Parathyroid adenoma (tissue), 2 donors: Measurements from ENCODE around the gene MTNR1B.

Experiments
- H2AFZ ChIP-seq: fragments of 300-600 bp; sonication (generic); one replicate; pipeline ENCODE4 v1.7.0; 2017; ENCODE audit warnings: antibody characterized with exemption, mild to moderate bottlenecking
- H3K27ac ChIP-seq: fragments of 300-600 bp; sonication (generic); one replicate; pipeline ENCODE4 v1.7.0; 2017
- H3K27me3 ChIP-seq: fragments of 300-600 bp; sonication (generic); one replicate; pipeline ENCODE4 v1.7.0; 2017; ENCODE audit warnings: low read length; ENCODE audit not compliant: control insufficient read depth, insufficient read depth
- H3K36me3 ChIP-seq: fragments of 300-600 bp; sonication (generic); one replicate; pipeline ENCODE4 v1.7.0; 2017; ENCODE audit warnings: low read length; ENCODE audit not compliant: control insufficient read depth, insufficient read depth
- H3K4me1 ChIP-seq: fragments of 300-600 bp; sonication (generic); one replicate; pipeline ENCODE4 v1.7.0; 2017; ENCODE audit warnings: control low read depth
- H3K4me2 ChIP-seq: fragments of 300-600 bp; sonication (generic); one replicate; pipeline ENCODE4 v1.7.0; 2017; ENCODE audit warnings: low read length
- H3K4me3 ChIP-seq: fragments of 300-600 bp; sonication (generic); one replicate; pipeline ENCODE4 v1.7.0; 2017; ENCODE audit warnings: low read depth, low read length
- H3K79me2 ChIP-seq: fragments of 300-600 bp; sonication (generic); one replicate; pipeline ENCODE4 v1.7.0; 2017; ENCODE audit warnings: control low read depth
- H3K9ac ChIP-seq: fragments of 300-600 bp; sonication (generic); one replicate; pipeline ENCODE4 v1.7.0; 2017; ENCODE audit warnings: mild to moderate bottlenecking
- H3K9me3 ChIP-seq: fragments of 300-600 bp; sonication (generic); one replicate; pipeline ENCODE4 v1.7.0; 2017; ENCODE audit warnings: low read length; ENCODE audit not compliant: control insufficient read depth
- TF ChIP-seq, protein P1 (sequence below): fragments of 300-600 bp; sonication (generic); IDR thresholded peaks from one replicate; pipeline ENCODE4 v1.7.0; 2017; ENCODE audit warnings: antibody characterized with exemption, mild to moderate bottlenecking
- donor health status: primary hyperparathyroidism.

MTNR1B gene

DNA sequence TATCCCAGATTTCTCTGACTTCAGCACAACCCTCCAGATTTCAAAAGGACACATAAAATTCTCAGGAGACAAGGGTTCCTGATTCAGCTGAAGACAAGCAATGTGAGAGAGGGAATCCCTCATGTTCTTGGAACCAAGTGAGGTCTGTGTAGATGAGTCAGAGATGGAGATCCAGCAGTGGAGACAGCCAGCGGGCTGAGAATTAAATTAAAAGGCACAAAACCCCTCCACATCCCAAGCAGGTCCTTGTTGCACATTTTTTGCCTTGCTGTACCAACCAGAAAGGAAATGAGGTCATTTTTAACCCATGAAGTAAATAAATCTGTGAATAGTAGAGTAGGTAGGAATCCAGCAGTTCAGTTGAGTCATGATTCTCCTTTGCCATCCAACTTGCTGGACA is 9.7 kb downstream of the MTNR1B start:
- TF ChIP-seq, protein P1, sequence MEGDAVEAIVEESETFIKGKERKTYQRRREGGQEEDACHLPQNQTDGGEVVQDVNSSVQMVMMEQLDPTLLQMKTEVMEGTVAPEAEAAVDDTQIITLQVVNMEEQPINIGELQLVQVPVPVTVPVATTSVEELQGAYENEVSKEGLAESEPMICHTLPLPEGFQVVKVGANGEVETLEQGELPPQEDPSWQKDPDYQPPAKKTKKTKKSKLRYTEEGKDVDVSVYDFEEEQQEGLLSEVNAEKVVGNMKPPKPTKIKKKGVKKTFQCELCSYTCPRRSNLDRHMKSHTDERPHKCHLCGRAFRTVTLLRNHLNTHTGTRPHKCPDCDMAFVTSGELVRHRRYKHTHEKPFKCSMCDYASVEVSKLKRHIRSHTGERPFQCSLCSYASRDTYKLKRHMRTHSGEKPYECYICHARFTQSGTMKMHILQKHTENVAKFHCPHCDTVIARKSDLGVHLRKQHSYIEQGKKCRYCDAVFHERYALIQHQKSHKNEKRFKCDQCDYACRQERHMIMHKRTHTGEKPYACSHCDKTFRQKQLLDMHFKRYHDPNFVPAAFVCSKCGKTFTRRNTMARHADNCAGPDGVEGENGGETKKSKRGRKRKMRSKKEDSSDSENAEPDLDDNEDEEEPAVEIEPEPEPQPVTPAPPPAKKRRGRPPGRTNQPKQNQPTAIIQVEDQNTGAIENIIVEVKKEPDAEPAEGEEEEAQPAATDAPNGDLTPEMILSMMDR = no peak
- no peak overlapping the region for H3K4me2 ChIP-seq
- H3K79me2 ChIP-seq = no peaks in the 10 kb centered on the region
- H3K4me3 ChIP-seq = no peak overlapping the region
- no peaks in the 10 kb centered on the region for H3K27me3 ChIP-seq
- no peaks in the 10 kb centered on the region for H3K4me1 ChIP-seq
- no peaks in the 10 kb centered on the region for H3K36me3 ChIP-seq
- no peaks in the 10 kb centered on the region for H3K9me3 ChIP-seq
- H3K9ac ChIP-seq = no peak overlapping the region
- H3K27ac ChIP-seq = no peak overlapping the region
- no peak overlapping the region for H2AFZ ChIP-seq

GRCh38 chr11:92980312-92980711 is 10.9 kb downstream of the MTNR1B start:
- Histone ChIP-seq H3K79me2 (no peaks in the 10 kb centered on the region), H3K36me3 (no peaks in the 10 kb centered on the region), H3K4me1 (no peaks in the 10 kb centered on the region), H3K27me3 (no peaks in the 10 kb centered on the region), H2AFZ (no peak overlapping the region), H3K4me3 (no peak overlapping the region), H3K9me3 (no peaks in the 10 kb centered on the region), H3K27ac (no peak overlapping the region), H3K9ac (no peak overlapping the region), H3K4me2 (no peak overlapping the region)
- TF ChIP-seq, protein P1 = no peak

DNA sequence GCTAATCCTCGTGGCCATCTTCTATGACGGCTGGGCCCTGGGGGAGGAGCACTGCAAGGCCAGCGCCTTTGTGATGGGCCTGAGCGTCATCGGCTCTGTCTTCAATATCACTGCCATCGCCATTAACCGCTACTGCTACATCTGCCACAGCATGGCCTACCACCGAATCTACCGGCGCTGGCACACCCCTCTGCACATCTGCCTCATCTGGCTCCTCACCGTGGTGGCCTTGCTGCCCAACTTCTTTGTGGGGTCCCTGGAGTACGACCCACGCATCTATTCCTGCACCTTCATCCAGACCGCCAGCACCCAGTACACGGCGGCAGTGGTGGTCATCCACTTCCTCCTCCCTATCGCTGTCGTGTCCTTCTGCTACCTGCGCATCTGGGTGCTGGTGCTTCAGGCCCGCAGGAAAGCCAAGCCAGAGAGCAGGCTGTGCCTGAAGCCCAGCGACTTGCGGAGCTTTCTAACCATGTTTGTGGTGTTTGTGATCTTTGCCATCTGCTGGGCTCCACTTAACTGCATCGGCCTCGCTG is 12.1 kb downstream of the MTNR1B start:
- TF ChIP-seq, protein P1 = no peak
- H3K9me3 ChIP-seq = no peaks in the 10 kb centered on the region
- no peak overlapping the region for H2AFZ ChIP-seq
- no peak overlapping the region for H3K27ac ChIP-seq
- no peaks in the 10 kb centered on the region for H3K27me3 ChIP-seq
- H3K79me2 ChIP-seq = no peaks in the 10 kb centered on the region
- H3K4me3 ChIP-seq = no peak overlapping the region
- H3K9ac ChIP-seq = no peak overlapping the region
- H3K36me3 ChIP-seq = no peaks in the 10 kb centered on the region
- H3K4me1 ChIP-seq = no peaks in the 10 kb centered on the region
- H3K4me2 ChIP-seq = no peak overlapping the region

DNA sequence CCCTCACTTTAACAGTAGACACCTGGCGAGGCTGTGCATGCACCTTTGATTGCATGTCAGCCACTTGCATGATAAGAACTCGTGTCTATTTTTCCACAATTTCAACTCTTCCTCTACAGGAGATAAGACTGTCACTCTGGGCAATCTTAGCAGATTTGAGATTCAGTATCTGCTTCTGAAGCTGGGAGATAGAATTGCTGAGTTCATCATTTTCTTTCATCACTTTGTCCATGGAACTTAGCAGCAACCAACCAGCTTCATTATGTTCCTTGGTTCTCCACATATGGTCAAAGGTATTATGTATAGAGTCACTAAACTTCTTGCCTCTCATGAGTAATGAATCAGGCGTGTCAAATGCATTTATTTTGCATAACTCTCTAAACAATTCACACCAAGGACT is 17.1 kb downstream of the MTNR1B start:
- Histone ChIP-seq H3K9me3 (no peaks in the 10 kb centered on the region), H3K79me2 (no peaks in the 10 kb centered on the region), H3K36me3 (no peaks in the 10 kb centered on the region), H3K4me2 (no peak overlapping the region), H2AFZ (no peak overlapping the region), H3K9ac (no peak overlapping the region), H3K27ac (no peak overlapping the region), H3K27me3 (no peaks in the 10 kb centered on the region), H3K4me3 (no peak overlapping the region), H3K4me1 (no peaks in the 10 kb centered on the region)
- TF ChIP-seq, protein P1 = no peak

- Histone ChIP-seq H3K4me1 (no peaks in the 10 kb centered on the region), H3K4me2 (no peak overlapping the region), H2AFZ (no peak overlapping the region), H3K9me3 (no peaks in the 10 kb centered on the region), H3K79me2 (no peaks in the 10 kb centered on the region), H3K36me3 (no peaks in the 10 kb centered on the region), H3K27ac (no peak overlapping the region), H3K27me3 (no peaks in the 10 kb centered on the region), H3K4me3 (no peak overlapping the region), H3K9ac (no peak overlapping the region)
- TF ChIP-seq, protein P1 = no peak
These were observed 23.6 kb downstream of the MTNR1B start for GRCh38 chr11:92993004-92993403.
